Fibroblast of the conjunctiva (primary cell): Measurements from ENCODE around the gene GPR141.
"Not testable (repeated sequence)": the region's sequence is repeated elsewhere in the genome, so short reads cannot be mapped to it uniquely, and the experiment has no call there.

Experiments
- DNase-seq: peaks from one replicate; pipeline ENCODE4 v3.0.0-alpha.2; 2010; ENCODE audit warnings: low read depth

GPR141 gene

DNA sequence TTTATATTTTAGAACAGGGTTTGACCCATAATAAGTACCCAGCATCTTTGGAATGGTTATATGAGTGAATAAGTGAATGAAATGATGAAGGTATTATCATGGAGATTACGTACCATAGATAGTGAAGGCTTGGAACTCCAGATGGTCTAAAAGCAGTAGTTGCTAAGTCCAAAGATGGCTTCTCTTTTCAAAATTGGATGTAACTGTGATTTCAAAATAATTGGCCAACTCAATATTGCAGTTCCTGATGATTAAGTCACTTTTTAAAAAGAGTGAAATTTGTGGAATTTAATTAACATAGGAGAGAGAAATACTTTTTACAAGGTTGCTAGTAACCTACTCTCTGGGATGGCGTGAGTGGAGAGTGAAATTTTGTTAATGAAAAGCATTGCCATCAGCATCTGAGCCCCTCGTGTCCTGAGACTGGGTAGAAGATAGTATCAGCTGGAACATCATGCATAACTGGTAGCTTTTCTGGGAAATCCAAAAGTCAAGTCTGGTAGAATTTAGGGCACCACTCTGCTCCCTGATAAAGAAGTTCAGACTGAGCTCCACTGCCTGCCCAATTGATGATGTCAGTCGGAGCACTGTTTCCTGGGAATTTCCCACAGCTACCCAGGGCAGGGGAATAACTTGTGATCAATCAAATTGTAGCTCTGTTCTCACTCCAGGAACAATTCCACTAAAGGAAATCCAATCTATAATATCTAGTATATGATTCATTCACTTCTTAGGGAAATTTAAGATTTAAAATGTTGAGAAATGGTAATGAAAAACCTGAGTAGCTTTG lies 3.2 kb downstream of the GPR141 start:
- no peak for DNase-seq

DNA sequence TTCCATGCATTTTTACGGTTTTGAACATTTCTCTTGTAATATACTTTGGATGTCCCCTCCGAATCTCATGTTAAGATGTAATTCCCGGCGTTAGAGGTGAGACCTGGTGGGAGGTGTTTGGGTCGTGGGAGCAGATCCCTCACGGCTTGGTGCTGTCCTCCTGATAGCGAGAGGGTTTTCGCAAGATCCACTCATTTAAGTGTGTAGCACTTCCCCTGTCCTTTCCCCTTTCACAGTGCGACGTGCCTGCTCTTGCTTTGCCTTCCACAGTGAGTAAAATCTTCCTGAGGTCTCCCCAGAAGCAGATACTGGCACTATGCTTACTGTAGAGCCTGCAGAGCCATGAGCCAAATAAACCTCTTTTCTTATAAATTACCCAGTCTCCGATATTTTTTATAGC lies 6.6 kb downstream of the GPR141 start:
- no peak for DNase-seq

GRCh38 chr7:37694208-37695094 lies 10.9 kb downstream of the GPR141 start:
- DNase-seq, result no peak

- DNase-seq, result no peak
Measured at GRCh38 chr7:37698276-37698675, 14.7 kb downstream of the GPR141 start.

- DNase-seq, result no peak
Measured at GRCh38 chr7:37698782-37699181, 15.2 kb downstream of the GPR141 start.

- no peak for DNase-seq
Measured at GRCh38 chr7:37701769-37702168, 18.2 kb downstream of the GPR141 start.

DNA sequence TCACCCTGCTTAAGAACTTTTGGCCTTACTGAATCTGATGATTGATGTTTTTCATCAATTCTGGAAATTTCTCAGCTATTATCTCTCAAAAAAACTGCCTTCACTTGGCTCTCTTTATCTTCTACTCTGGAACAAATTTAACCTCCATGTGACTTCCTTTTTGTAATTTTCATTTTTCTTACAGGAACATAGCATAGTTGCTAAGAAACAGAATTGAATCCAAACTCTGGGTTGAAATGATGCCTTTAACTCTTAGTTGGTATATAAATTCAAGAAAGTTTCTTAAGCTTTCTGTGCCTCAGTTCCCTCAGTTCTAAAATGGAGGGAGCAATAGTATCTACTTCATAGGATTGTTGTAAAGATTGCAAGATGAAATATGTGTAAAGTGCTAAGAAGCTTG lies 19.8 kb downstream of the GPR141 start:
- DNase-seq, result no peak

GRCh38 chr7:37704328-37704833 lies 20.8 kb downstream of the GPR141 start:
- DNase-seq, result not testable (repeated sequence)

DNA sequence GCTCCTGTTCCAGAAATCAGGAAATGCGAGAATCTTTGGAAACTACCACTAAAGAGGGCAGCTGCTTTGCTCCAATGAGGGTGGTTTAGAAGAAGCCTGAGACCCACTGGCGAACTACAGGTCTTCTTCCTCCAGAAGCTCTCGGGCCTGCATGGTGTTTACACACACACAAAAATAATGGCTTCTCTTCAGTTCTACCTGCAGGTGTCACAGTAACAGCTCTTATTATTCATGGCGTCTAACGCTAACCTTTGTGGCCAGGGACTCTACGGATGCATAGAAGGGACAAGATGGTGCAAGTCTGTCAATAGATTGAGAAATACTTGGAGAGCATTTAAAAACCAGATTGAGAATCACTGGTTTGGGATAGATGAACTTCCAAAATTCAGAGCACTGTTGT lies 22.4 kb downstream of the GPR141 start:
- no peak for DNase-seq

- no peak for DNase-seq
Measured at GRCh38 chr7:37706804-37707203, 23.2 kb downstream of the GPR141 start.

- DNase-seq, result no peak
Measured at GRCh38 chr7:37707754-37708485, 24.4 kb downstream of the GPR141 start.

- DNase-seq, result no peak
Measured at GRCh38 chr7:37709631-37710509, 26.3 kb downstream of the GPR141 start.

- no peak for DNase-seq
Measured at GRCh38 chr7:37713613-37714012, 30.0 kb downstream of the GPR141 start.

- no peak for DNase-seq
Measured at GRCh38 chr7:37714606-37715005, 31.0 kb downstream of the GPR141 start.

GRCh38 chr7:37718585-37718984 lies 35.0 kb downstream of the GPR141 start:
- no peak for DNase-seq

DNA sequence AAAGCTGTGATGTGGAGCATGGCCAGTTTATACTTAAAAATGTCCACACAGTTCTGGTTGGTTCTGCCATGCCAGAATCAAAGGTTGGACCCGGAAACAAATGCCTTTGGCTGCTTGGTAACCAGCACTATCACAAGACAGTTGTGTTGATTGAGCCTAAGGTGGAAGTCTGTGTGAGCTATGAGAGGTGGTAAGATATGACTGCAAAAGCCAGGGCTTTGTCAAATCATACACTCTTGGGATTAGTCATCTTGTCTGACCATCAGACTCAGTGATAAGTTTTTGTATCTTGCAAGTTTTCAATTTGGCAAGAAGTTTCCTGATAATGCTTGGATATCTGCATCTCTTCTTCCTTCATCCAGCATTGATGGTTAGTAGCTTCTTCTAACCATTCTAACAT lies 35.5 kb downstream of the GPR141 start:
- no peak for DNase-seq

DNA sequence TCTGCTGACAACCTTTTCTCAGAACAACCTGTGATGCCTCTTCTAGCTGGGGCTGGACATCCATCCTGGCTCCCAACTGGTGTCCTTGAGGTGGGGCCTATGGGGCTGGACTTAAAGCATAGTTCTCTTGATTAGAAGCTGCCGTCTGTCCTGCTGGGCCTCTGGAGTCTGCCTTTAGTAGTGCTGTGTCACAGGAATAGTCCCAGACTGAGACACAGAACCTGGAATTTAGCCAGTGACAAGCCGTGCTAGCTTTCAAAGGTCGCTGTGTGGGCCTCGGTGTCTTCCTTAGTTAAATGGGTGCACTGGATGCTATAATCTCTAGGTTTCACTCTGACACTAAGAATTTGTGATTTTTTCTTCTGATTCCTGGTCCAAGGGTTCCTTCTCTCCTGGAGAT lies 41.2 kb downstream of the GPR141 start:
- DNase-seq, result no peak

DNA sequence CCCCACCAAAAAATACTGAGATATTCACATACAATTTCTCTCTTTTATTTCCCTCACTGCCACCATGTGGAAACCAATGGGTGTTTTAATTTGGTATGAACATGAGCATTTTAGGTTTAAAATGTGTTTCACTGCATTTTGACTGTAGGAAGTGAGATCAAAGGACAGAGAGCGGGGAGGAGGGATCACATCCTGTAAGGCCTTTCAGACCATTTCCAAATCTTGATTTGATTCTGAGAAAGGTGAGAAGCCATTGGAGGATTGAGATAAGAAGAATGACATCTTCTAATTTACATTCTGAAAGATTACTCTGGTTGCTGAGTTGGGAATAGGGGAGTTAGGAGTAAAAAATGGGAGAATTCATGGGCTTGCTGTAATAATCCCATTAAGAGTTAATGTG lies 42.5 kb downstream of the GPR141 start:
- no peak for DNase-seq

GRCh38 chr7:37728747-37729146 lies 45.2 kb downstream of the GPR141 start:
- no peak for DNase-seq

- no peak for DNase-seq
Measured at GRCh38 chr7:37729181-37729580, 45.6 kb downstream of the GPR141 start.

- DNase-seq, result no peak
Measured at GRCh38 chr7:37730501-37730900, 46.9 kb downstream of the GPR141 start.
